K562 (cell line): Measurements from ENCODE around the gene RMI1. TPM values are rescaled to one million over a fixed set of nuclear protein-coding genes. Genes with fewer than 3 reads are reported as not detected.
A peak's percentile ranks its signal among the peaks of the same experiment; 100 is the strongest.

Experiments
- MAFF ChIP-seq: IDR thresholded peaks from 2 replicates; pipeline ENCODE4 v1.6.1; 2012; ENCODE audit warnings: low read length, improper control_type of control experiment
- NCOA2 ChIP-seq, 2 experiments: fragments of 450-650 bp; IDR thresholded peaks; 2 replicates each; pipeline ENCODE4 v1.6.1; 2018; ENCODE audit warnings: mild to moderate bottlenecking in 2 of 2, moderate library complexity in 1 of 2; ENCODE audit not compliant: partially characterized antibody in 2 of 2
- NFIC ChIP-seq: fragments of 450-650 bp; IDR thresholded peaks from 2 replicates; pipeline ENCODE4 v1.6.1; 2017; ENCODE audit warnings: mild to moderate bottlenecking, inconsistent platforms
- POLR2AphosphoS2 ChIP-seq: IDR thresholded peaks from 2 replicates; pipeline ENCODE4 v1.6.1; 2012; ENCODE audit warnings: low read length, improper control_type of control experiment
- SRSF9 ChIP-seq: fragments of 200-400 bp; formaldehyde crosslinking; IDR thresholded peaks from 2 replicates; pipeline ENCODE4 v1.6.1; 2017; ENCODE audit warnings: low read depth, low read length, borderline replicate concordance
- ZNF174 ChIP-seq: fragments of 250-450 bp; sonication (Bioruptor Pico); IDR thresholded peaks from 2 replicates; pipeline ENCODE4 v1.4.0; 2020; ENCODE audit warnings: mild to moderate bottlenecking
- ZNF224 ChIP-seq: sonication (generic); formaldehyde crosslinking; IDR thresholded peaks from 2 replicates; pipeline ENCODE4 v1.8.0; 2022; ENCODE audit warnings: mild to moderate bottlenecking, missing genetic modification reagents
- ZNF311 ChIP-seq: fragments of 250-450 bp; sonication (Bioruptor Pico); IDR thresholded peaks from 2 replicates; pipeline ENCODE4 v1.4.0; 2020; ENCODE audit warnings: mild to moderate bottlenecking, moderate library complexity
- ZNF407 ChIP-seq: fragments of 450-650 bp; IDR thresholded peaks from 2 replicates; pipeline ENCODE4 v1.6.1; 2016; ENCODE audit warnings: low read depth
- polyA plus RNA-seq, 8 experiments: library from polyadenylated mRNA; depleted of rRNA in 4 of 8; stranded (reverse) in 5 of 8; unstranded in 3 of 8; fragments of >200 nt; fragmentation: Nextera tagmentation in 2 of 8; fragmentation: Illumina TruSeq in 1 of 8; extraction: Ambion mirVana in 2 of 8; extraction: Trizol in 1 of 8; gene quantifications; 2 replicates each; pipeline versions ENCODE4 v1.2.1 to v1.2.3, GENCODE V29; 2011 to 2014; ENCODE audit warnings: inconsistent platforms in 1 of 8, missing spikeins in 1 of 8
- total RNA-seq, 7 experiments: library from RNA; depleted of rRNA in 6 of 7; stranded (reverse); fragments of >200 nt in 6 of 7; fragmentation: Illumina TruSeq in 2 of 7; extraction: Trizol in 2 of 7; gene quantifications; 2 replicates each; pipeline versions ENCODE4 v1.2.1 to v1.2.3, GENCODE V29; 2011 to 2021; ENCODE audit warnings: low replicate concordance in 1 of 7
- TF ChIP-seq, protein P1 (sequence below): fragments of 450-650 bp; IDR thresholded peaks from 2 replicates; pipeline ENCODE4 v1.7.1; 2018; ENCODE audit warnings: mild to moderate bottlenecking, low read depth; ENCODE audit not compliant: partially characterized antibody
- TF ChIP-seq, protein P2 (sequence below): fragments of 200-800 bp; sonication (Bioruptor generic); IDR thresholded peaks from 2 replicates; pipeline ENCODE4 v1.6.1; 2016; ENCODE audit warnings: missing genetic modification characterization, missing compliant biosample characterization

Gene RMI1
- total and polyA plus RNA-seq, 9 of the 15 experiments (the other 6 are each of a cell fraction or from before 2014, with no cell fraction given) = 3.0 to 17.4 (median 10.6) TPM

GRCh38 chr9:83978992-83979811, 1.4 kb upstream of the RMI1 start (continued):
- TF ChIP-seq ZNF407 (no peak), POLR2AphosphoS2 (no peak), MAFF (no peak), ZNF174 (no peak), NFIC (peak; percentile 91), ZNF224 (CRISPR knock-in tag) (no peak), SRSF9 (no peak), ZNF311 (CRISPR knock-in tag) (no peak), NCOA2 (IDR thresholded peaks at IDR 0.05; ENCODE audit: partially characterized antibody in 2 of 2) (no peak)
- TF ChIP-seq, protein P1, sequence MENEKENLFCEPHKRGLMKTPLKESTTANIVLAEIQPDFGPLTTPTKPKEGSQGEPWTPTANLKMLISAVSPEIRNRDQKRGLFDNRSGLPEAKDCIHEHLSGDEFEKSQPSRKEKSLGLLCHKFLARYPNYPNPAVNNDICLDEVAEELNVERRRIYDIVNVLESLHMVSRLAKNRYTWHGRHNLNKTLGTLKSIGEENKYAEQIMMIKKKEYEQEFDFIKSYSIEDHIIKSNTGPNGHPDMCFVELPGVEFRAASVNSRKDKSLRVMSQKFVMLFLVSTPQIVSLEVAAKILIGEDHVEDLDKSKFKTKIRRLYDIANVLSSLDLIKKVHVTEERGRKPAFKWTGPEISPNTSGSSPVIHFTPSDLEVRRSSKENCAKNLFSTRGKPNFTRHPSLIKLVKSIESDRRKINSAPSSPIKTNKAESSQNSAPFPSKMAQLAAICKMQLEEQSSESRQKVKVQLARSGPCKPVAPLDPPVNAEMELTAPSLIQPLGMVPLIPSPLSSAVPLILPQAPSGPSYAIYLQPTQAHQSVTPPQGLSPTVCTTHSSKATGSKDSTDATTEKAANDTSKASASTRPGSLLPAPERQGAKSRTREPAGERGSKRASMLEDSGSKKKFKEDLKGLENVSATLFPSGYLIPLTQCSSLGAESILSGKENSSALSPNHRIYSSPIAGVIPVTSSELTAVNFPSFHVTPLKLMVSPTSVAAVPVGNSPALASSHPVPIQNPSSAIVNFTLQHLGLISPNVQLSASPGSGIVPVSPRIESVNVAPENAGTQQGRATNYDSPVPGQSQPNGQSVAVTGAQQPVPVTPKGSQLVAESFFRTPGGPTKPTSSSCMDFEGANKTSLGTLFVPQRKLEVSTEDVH = no peak
- TF ChIP-seq, protein P2, sequence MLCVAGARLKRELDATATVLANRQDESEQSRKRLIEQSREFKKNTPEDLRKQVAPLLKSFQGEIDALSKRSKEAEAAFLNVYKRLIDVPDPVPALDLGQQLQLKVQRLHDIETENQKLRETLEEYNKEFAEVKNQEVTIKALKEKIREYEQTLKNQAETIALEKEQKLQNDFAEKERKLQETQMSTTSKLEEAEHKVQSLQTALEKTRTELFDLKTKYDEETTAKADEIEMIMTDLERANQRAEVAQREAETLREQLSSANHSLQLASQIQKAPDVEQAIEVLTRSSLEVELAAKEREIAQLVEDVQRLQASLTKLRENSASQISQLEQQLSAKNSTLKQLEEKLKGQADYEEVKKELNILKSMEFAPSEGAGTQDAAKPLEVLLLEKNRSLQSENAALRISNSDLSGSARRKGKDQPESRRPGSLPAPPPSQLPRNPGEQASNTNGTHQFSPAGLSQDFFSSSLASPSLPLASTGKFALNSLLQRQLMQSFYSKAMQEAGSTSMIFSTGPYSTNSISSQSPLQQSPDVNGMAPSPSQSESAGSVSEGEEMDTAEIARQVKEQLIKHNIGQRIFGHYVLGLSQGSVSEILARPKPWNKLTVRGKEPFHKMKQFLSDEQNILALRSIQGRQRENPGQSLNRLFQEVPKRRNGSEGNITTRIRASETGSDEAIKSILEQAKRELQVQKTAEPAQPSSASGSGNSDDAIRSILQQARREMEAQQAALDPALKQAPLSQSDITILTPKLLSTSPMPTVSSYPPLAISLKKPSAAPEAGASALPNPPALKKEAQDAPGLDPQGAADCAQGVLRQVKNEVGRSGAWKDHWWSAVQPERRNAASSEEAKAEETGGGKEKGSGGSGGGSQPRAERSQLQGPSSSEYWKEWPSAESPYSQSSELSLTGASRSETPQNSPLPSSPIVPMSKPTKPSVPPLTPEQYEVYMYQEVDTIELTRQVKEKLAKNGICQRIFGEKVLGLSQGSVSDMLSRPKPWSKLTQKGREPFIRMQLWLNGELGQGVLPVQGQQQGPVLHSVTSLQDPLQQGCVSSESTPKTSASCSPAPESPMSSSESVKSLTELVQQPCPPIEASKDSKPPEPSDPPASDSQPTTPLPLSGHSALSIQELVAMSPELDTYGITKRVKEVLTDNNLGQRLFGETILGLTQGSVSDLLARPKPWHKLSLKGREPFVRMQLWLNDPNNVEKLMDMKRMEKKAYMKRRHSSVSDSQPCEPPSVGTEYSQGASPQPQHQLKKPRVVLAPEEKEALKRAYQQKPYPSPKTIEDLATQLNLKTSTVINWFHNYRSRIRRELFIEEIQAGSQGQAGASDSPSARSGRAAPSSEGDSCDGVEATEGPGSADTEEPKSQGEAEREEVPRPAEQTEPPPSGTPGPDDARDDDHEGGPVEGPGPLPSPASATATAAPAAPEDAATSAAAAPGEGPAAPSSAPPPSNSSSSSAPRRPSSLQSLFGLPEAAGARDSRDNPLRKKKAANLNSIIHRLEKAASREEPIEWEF (CRISPR knock-in tag) = no peak
